Tibial artery (tissue), 4 donors: Measurements from ENCODE around the gene CTSE.

Source experiments
- DNase-seq, 2 donors: peaks; one replicate each; pipeline ENCODE4 v3.0.0-alpha.2; 2019
- H3K27ac ChIP-seq, 2 donors: fragments of 200-600 bp; sonication (generic) in 1 of 2; 1 replicate in 1 of 2; 2 replicates in 1 of 2; pipeline ENCODE4 v1.5.1; 2018 to 2019; ENCODE audit warnings: mild to moderate bottlenecking in 1 of 2
- H3K27me3 ChIP-seq, 2 donors: fragments of 200-600 bp; sonication (generic) in 1 of 2; one replicate each; pipeline versions ENCODE4 v1.5.1 to v1.6.0; 2016 to 2019
- H3K36me3 ChIP-seq, 3 donors: fragments of 200-600 bp; sonication (generic) in 2 of 3; one replicate each; pipeline ENCODE4 v1.5.1; 2016 to 2019; ENCODE audit warnings: mild to moderate bottlenecking in 2 of 3
- H3K4me1 ChIP-seq, 4 donors: fragments of 200-600 bp; sonication (generic) in 2 of 4; 1 replicate in 3 of 4; 2 replicates in 1 of 4; pipeline ENCODE4 v1.5.1; 2016 to 2019
- H3K4me3 ChIP-seq, 2 donors: fragments of 200-600 bp; sonication (generic) in 1 of 2; 1 replicate in 1 of 2; 2 replicates in 1 of 2; pipeline ENCODE4 v1.5.1; 2018 to 2019; ENCODE audit warnings: mild to moderate bottlenecking in 2 of 2
- H3K9me3 ChIP-seq, 3 donors: fragments of 200-600 bp; sonication (generic) in 1 of 3; one replicate each; pipeline ENCODE4 v1.5.1; 2016 to 2019
- intact Hi-C: fragments of 100-400 bp; cut with DNase I; formaldehyde crosslinking; loops from one replicate; pipeline ENCODE4 v1.15.0; 2023; ENCODE audit warnings: low total_unique reads
- TF ChIP-seq, protein P1 (sequence below), 2 experiments: fragments of 200-600 bp in 1 of 2; fragments of 450-650 bp in 1 of 2; IDR thresholded peaks; one replicate each; pipeline ENCODE4 v1.5.1; 2017 to 2019; ENCODE audit warnings: antibody characterized with exemption in 2 of 2, mild to moderate bottlenecking in 1 of 2, moderate library complexity in 1 of 2

Gene CTSE

DNA sequence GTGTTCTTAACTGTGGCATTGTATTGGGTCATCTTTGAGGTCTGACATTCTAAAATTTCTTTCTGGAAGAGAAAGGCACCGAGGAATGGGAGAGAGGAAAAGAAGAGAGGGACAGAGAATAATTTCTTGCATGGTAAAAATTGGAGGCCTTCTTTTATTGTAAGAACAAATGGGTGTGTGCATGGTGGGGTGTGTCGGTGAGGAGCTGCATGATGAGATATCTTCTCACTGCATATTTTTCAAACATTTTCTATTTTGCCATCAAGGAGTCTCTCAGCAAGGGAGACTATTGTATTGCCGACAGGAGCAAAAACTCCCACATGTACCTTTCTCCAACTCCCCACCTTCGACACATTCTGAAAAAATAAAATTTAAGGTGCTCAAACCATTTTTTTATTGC, 6.5 kb upstream of the CTSE start:
- no peak overlapping the region for H3K4me3 ChIP-seq
- TF ChIP-seq, protein P1, sequence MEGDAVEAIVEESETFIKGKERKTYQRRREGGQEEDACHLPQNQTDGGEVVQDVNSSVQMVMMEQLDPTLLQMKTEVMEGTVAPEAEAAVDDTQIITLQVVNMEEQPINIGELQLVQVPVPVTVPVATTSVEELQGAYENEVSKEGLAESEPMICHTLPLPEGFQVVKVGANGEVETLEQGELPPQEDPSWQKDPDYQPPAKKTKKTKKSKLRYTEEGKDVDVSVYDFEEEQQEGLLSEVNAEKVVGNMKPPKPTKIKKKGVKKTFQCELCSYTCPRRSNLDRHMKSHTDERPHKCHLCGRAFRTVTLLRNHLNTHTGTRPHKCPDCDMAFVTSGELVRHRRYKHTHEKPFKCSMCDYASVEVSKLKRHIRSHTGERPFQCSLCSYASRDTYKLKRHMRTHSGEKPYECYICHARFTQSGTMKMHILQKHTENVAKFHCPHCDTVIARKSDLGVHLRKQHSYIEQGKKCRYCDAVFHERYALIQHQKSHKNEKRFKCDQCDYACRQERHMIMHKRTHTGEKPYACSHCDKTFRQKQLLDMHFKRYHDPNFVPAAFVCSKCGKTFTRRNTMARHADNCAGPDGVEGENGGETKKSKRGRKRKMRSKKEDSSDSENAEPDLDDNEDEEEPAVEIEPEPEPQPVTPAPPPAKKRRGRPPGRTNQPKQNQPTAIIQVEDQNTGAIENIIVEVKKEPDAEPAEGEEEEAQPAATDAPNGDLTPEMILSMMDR (IDR thresholded peaks at IDR 0.05) = no peak
- no peak overlapping the region for H3K27ac ChIP-seq
- DNase-seq = no peak
- H3K27me3 ChIP-seq = peaks cover 0 to 13% of the 10 kb centered on the region in 2 donors
- no peaks in the 10 kb centered on the region for H3K9me3 ChIP-seq
- H3K4me1 ChIP-seq = no peaks in the 10 kb centered on the region
- intact Hi-C loops = no loop called here
- no peaks in the 10 kb centered on the region for H3K36me3 ChIP-seq

DNA sequence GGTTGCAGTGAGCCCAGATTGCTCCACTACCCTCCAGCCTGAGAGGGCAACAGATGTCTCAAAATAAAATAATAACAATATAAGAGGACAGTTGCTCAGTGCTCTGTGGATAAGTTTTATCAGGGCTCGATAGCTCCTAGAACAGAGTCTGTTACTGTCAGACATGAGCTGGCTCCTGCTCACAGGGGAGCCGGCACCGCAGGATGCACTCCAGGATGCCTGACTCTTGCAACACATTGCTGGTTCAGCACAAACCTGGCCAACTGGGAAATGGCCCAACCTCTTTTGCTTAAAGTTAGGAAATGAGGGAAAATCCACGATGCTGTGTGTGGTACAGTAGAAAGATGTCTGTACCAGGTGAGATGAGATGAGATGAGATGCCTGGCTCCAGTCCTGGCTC, 5.8 kb upstream of the CTSE start:
- Histone ChIP-seq H3K27ac (no peak overlapping the region), H3K4me1 (no peaks in the 10 kb centered on the region), H3K9me3 (no peaks in the 10 kb centered on the region), H3K36me3 (no peaks in the 10 kb centered on the region), H3K27me3 (peaks cover 0 to 13% of the 10 kb centered on the region in 2 donors), H3K4me3 (no peak overlapping the region)
- peak in 1 of 2 donors; percentile 44 for DNase-seq
- TF ChIP-seq, protein P1 (IDR thresholded peaks at IDR 0.05) = no peak
- intact Hi-C loops = no loop called here

DNA sequence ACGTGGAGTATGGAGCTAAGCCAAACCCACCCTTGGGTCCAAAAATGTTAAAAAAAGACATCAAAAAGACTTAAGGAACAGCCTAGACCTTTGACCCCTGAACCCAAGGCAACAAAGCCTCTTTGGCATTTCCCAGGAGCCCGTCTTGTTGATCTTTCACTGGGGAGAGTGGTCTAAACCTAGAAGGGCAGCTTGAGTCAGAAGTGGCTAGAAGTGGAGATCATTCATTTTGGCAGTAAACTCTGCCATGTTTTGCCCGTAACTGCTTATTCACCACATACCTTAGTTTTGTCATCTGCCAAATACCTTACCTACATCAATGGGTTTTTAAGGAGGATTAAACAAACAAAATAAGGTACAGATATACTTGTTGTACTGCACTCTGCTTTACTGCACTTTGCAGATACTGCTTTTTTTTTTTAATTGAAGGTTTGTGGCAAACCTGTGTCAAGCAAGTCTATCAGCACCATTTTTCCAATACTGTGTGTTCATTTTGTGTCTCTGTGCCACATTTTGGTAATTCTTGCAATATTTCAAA, 1.7 kb upstream of the CTSE start:
- Histone ChIP-seq H3K27ac (no peak overlapping the region), H3K27me3 (peaks cover 0 to 17% of the 10 kb centered on the region in 2 donors), H3K4me1 (no peaks in the 10 kb centered on the region), H3K4me3 (no peak overlapping the region), H3K36me3 (no peaks in the 10 kb centered on the region), H3K9me3 (no peaks in the 10 kb centered on the region)
- TF ChIP-seq, protein P1 (IDR thresholded peaks at IDR 0.05) = no peak
- intact Hi-C loops = no loop called here
- no peak for DNase-seq

DNA sequence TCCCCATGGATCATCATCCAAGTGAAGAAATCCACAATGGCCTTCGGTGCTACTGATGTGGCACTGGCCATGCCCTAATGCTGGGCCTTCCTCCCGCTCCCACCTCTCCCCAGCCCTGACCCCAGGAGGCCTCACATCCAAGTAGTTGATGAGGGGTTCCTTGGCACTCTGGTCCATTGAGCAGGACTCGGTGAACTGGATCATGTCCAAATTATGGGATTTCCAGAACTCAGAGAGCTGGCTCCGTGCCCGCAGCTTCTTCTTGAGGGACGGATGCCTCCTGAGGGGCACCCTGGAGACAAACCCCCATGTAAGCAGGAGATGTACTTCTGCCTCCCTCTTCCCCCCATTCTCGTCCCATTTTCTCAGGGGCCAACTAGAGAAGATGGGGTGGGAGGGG, 929 bp downstream of the CTSE start:
- H3K4me3 ChIP-seq = no peak overlapping the region

DNA sequence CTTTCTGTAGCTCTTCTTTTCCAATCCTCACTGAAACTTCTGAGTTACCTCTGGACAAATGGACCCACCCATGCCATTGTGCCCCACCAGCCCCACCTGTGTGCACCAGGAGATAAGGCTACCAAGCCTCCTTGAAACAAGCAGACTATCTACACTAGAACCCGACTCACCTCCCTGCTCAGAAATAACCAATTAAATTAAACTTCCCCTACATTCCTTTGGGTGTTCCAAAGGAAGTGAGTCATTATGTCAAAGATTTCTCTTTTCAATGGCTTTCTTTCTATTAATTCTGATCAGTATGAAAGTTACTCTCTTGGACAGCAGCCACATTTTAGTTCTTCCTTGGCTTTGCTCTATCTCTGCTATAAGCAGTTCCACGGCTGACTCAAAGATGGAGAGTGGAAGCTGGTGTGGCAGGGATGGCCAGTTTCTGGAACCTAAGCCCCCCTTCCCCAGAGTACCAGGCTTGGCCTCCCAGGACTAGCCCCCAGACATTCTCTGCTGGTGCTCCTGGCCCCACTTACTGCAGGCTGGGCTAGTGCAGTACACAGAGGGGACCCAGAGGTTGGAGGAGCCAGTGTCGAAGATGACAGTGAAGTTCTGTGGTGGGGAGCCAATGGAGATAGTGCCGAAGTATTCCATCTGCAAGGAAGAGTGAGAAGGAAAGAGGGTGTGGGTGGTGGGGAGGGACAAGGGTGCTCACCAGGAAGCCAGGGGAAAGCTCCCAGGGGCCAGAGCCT, 1.9 kb downstream of the CTSE start:
- Histone ChIP-seq H3K27me3 (peaks cover 0 to 4% of the 10 kb centered on the region in 2 donors), H3K4me1 (no peaks in the 10 kb centered on the region), H3K9me3 (no peaks in the 10 kb centered on the region), H3K4me3 (no peak overlapping the region), H3K27ac (no peak overlapping the region), H3K36me3 (no peaks in the 10 kb centered on the region)
- TF ChIP-seq, protein P1 (IDR thresholded peaks at IDR 0.05) = no peak
- DNase-seq = no peak
- intact Hi-C loops = no loop called here

More for the DNA sequence above, 929 bp downstream of the CTSE start:
- H3K4me1 ChIP-seq = no peaks in the 10 kb centered on the region
- intact Hi-C loops = no loop called here
- peaks cover 0 to 4% of the 10 kb centered on the region in 2 donors for H3K27me3 ChIP-seq
- no peak for DNase-seq
- H3K36me3 ChIP-seq = no peaks in the 10 kb centered on the region
- no peaks in the 10 kb centered on the region for H3K9me3 ChIP-seq
- TF ChIP-seq, protein P1 (IDR thresholded peaks at IDR 0.05) = no peak
- H3K27ac ChIP-seq = no peak overlapping the region
